SK-N-SH treated with all-trans-retinoic acid at 6 μM for 48 hours (cell line): Measurements from ENCODE around the gene IRS4.

Experiments used
- BACH2 ChIP-seq: fragments of 250-450 bp; sonication (Bioruptor Pico); IDR thresholded peaks from 2 replicates; pipeline ENCODE4 v1.9.0; 2021; ENCODE audit warnings: mild to moderate bottlenecking, borderline replicate concordance
- CREB5 ChIP-seq: fragments of 250-450 bp; sonication (Bioruptor Pico); IDR thresholded peaks from 2 replicates; pipeline ENCODE4 v1.5.1; 2020; ENCODE audit warnings: low read depth, mild to moderate bottlenecking, moderate library complexity
- RARB ChIP-seq: fragments of 250-450 bp; sonication (Bioruptor Pico); IDR thresholded peaks from 2 replicates; pipeline ENCODE4 v1.8.0; 2021; ENCODE audit warnings: mild to moderate bottlenecking, moderate library complexity
- TCF4 ChIP-seq: fragments of 250-450 bp; sonication (Bioruptor Pico); IDR thresholded peaks from 2 replicates; pipeline ENCODE4 v1.8.0; 2021; ENCODE audit warnings: mild to moderate bottlenecking, moderate library complexity, borderline replicate concordance
- ZFP3 ChIP-seq: fragments of 250-450 bp; sonication (Bioruptor Pico); IDR thresholded peaks from 2 replicates; pipeline ENCODE4 v1.5.0; 2020; ENCODE audit warnings: mild to moderate bottlenecking, moderate library complexity
- ZFP30 ChIP-seq: fragments of 450-650 bp; formaldehyde crosslinking; IDR thresholded peaks from 2 replicates; pipeline ENCODE4 v1.5.0; 2022; ENCODE audit warnings: mild to moderate bottlenecking, moderate library complexity
- TF ChIP-seq, protein P1 (sequence below): fragments of 250-450 bp; sonication (Bioruptor Pico); IDR thresholded peaks from 2 replicates; pipeline ENCODE4 v1.8.0; 2020; ENCODE audit warnings: mild to moderate bottlenecking, moderate library complexity, borderline replicate concordance
- TF ChIP-seq, protein P2 (sequence below): fragments of 250-450 bp; sonication (Bioruptor Pico); IDR thresholded peaks from 2 replicates; pipeline ENCODE4 v1.8.0; 2021; ENCODE audit warnings: low read depth, mild to moderate bottlenecking, moderate library complexity, borderline replicate concordance

DNA sequence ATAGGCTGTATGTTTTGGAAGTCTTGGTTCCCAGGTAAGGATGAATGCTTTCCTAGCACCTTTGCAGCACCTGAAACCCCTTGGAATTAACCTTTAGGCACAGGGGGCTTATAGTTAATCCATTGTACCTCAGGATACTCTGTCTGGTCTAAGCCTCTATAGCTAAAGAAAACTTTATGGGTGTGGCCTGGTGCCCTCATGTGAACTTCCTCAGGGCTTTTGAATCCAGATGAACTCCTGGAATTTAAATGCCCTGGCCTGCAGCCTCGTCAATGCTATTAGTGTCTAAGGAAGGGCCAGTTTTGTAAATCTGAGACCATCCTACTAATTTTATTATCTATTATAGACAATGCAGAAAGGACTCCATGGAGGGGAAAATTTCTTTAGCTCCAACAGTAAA, 33.8 kb downstream of the IRS4 start:
- no peak for TF ChIP-seq BACH2
- no peak for TF ChIP-seq ZFP3
- TF ChIP-seq, protein P1, sequence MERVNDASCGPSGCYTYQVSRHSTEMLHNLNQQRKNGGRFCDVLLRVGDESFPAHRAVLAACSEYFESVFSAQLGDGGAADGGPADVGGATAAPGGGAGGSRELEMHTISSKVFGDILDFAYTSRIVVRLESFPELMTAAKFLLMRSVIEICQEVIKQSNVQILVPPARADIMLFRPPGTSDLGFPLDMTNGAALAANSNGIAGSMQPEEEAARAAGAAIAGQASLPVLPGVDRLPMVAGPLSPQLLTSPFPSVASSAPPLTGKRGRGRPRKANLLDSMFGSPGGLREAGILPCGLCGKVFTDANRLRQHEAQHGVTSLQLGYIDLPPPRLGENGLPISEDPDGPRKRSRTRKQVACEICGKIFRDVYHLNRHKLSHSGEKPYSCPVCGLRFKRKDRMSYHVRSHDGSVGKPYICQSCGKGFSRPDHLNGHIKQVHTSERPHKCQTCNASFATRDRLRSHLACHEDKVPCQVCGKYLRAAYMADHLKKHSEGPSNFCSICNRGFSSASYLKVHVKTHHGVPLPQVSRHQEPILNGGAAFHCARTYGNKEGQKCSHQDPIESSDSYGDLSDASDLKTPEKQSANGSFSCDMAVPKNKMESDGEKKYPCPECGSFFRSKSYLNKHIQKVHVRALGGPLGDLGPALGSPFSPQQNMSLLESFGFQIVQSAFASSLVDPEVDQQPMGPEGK (CRISPR knock-in tag) = no peak
- no peak for TF ChIP-seq CREB5
- no peak for TF ChIP-seq ZFP30 (CRISPR knock-in tag)
- no peak for TF ChIP-seq TCF4 (CRISPR knock-in tag)
- TF ChIP-seq, protein P2, sequence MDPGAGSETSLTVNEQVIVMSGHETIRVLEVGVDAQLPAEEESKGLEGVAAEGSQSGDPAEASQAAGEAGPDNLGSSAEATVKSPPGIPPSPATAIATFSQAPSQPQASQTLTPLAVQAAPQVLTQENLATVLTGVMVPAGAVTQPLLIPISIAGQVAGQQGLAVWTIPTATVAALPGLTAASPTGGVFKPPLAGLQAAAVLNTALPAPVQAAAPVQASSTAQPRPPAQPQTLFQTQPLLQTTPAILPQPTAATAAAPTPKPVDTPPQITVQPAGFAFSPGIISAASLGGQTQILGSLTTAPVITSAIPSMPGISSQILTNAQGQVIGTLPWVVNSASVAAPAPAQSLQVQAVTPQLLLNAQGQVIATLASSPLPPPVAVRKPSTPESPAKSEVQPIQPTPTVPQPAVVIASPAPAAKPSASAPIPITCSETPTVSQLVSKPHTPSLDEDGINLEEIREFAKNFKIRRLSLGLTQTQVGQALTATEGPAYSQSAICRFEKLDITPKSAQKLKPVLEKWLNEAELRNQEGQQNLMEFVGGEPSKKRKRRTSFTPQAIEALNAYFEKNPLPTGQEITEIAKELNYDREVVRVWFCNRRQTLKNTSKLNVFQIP (CRISPR knock-in tag) = no peak
- no peak for TF ChIP-seq RARB (CRISPR knock-in tag)
